ENCODE results near the gene ULK3.

ULK3 gene

DNA sequence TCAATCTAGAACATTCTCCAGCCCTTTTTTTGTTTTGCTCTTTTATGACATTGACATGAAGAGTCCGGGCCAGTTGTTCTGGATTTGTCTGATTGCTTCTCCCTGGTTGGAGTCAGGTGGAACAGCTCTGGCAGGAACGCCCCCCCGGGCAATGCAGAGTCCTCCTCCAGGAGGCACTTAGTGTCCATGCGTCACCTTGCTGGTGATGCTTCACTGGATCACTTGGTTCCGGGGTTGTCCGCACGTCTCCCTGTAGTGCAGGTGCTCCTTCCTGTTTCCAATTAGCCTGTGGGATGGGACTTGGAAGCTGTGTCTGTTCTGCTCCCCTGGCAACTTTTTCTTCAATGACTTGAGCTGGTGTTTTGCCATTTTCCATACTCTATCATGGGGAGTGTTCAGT lies 51.3 kb downstream of the ULK3 start:
- H4K20me1 ChIP-seq (ENCODE audit: insufficient read depth, low read length) = peaks cover 80% of the 10 kb centered on the region
- no peak for TF ChIP-seq EZH2 (IDR thresholded peaks at IDR 0.05; ENCODE audit: borderline replicate concordance, low read depth, low read length, severe bottlenecking)
- TF ChIP-seq, protein P1, sequence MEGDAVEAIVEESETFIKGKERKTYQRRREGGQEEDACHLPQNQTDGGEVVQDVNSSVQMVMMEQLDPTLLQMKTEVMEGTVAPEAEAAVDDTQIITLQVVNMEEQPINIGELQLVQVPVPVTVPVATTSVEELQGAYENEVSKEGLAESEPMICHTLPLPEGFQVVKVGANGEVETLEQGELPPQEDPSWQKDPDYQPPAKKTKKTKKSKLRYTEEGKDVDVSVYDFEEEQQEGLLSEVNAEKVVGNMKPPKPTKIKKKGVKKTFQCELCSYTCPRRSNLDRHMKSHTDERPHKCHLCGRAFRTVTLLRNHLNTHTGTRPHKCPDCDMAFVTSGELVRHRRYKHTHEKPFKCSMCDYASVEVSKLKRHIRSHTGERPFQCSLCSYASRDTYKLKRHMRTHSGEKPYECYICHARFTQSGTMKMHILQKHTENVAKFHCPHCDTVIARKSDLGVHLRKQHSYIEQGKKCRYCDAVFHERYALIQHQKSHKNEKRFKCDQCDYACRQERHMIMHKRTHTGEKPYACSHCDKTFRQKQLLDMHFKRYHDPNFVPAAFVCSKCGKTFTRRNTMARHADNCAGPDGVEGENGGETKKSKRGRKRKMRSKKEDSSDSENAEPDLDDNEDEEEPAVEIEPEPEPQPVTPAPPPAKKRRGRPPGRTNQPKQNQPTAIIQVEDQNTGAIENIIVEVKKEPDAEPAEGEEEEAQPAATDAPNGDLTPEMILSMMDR (IDR thresholded peaks at IDR 0.05; ENCODE audit: borderline replicate concordance, extremely low read depth, low read length, poor library complexity, severe bottlenecking) = no peak
- H3K36me3 ChIP-seq (ENCODE audit: insufficient read depth, low read length) = peaks cover 40% of the 10 kb centered on the region
- peaks cover 32% of the 10 kb centered on the region for H3K4me1 ChIP-seq (ENCODE audit: insufficient read depth, low read length)
- H2AFZ ChIP-seq (ENCODE audit: low read depth, low read length) = no peak overlapping the region
- peaks cover 87% of the 10 kb centered on the region for H3K79me2 ChIP-seq (ENCODE audit: insufficient read depth, low read length)
- no peak for ATAC-seq (ENCODE audit: insufficient read depth, low read depth)
- H3K27ac ChIP-seq (ENCODE audit: low read length) = no peak overlapping the region
- H3K9ac ChIP-seq (ENCODE audit: low read depth, low read length) = no peak overlapping the region
- no peak for DNase-seq
- no peak overlapping the region for H3K4me2 ChIP-seq (ENCODE audit: insufficient read depth, low read length)
- no peaks in the 10 kb centered on the region for H3K27me3 ChIP-seq (ENCODE audit: insufficient read depth, low read length, poor library complexity)
- no peak overlapping the region for H3K4me3 ChIP-seq (ENCODE audit: low read depth in 1 of 2, low read length in 2 of 2)
- H3K9me3 ChIP-seq (ENCODE audit: insufficient read depth, low read length, severe bottlenecking) = no peaks in the 10 kb centered on the region

DNA sequence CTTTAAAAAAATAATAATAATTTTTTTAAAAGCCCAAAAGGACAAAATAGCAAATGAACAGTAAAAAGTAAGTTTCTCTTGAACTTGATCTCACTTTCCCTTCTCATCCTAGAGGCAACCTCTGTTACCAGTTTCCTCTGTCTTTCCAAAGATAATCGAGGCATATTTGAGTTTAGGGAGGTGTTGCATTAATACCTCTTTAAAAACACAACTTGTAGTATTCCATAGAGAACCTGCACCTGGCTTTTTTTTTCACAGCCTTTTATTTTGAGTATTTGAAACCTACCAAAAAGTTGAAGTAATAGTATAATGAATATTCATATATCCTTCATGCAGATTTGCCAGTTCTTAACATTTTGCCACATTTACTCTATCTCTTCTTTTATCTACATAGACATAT lies 51.9 kb downstream of the ULK3 start:
- no peaks in the 10 kb centered on the region for H3K9me3 ChIP-seq (ENCODE audit: insufficient read depth, low read length, severe bottlenecking)
- H3K9ac ChIP-seq (ENCODE audit: low read depth, low read length) = no peak overlapping the region
- DNase-seq (no peak), ATAC-seq (ENCODE audit: insufficient read depth, low read depth) (no peak)
- H3K4me3 ChIP-seq (ENCODE audit: low read depth in 1 of 2, low read length in 2 of 2) = no peak overlapping the region
- H3K4me1 ChIP-seq (ENCODE audit: insufficient read depth, low read length) = peaks cover 39% of the 10 kb centered on the region
- TF ChIP-seq, protein P1 (IDR thresholded peaks at IDR 0.05; ENCODE audit: borderline replicate concordance, extremely low read depth, low read length, poor library complexity, severe bottlenecking) = no peak
- no peaks in the 10 kb centered on the region for H3K27me3 ChIP-seq (ENCODE audit: insufficient read depth, low read length, poor library complexity)
- H3K27ac ChIP-seq (ENCODE audit: low read length) = no peak overlapping the region
- no peak overlapping the region for H3K4me2 ChIP-seq (ENCODE audit: insufficient read depth, low read length)
- peaks cover 80% of the 10 kb centered on the region for H4K20me1 ChIP-seq (ENCODE audit: insufficient read depth, low read length)
- peaks cover 87% of the 10 kb centered on the region for H3K79me2 ChIP-seq (ENCODE audit: insufficient read depth, low read length)
- H2AFZ ChIP-seq (ENCODE audit: low read depth, low read length) = no peak overlapping the region
- H3K36me3 ChIP-seq (ENCODE audit: insufficient read depth, low read length) = peaks cover 43% of the 10 kb centered on the region

DNA sequence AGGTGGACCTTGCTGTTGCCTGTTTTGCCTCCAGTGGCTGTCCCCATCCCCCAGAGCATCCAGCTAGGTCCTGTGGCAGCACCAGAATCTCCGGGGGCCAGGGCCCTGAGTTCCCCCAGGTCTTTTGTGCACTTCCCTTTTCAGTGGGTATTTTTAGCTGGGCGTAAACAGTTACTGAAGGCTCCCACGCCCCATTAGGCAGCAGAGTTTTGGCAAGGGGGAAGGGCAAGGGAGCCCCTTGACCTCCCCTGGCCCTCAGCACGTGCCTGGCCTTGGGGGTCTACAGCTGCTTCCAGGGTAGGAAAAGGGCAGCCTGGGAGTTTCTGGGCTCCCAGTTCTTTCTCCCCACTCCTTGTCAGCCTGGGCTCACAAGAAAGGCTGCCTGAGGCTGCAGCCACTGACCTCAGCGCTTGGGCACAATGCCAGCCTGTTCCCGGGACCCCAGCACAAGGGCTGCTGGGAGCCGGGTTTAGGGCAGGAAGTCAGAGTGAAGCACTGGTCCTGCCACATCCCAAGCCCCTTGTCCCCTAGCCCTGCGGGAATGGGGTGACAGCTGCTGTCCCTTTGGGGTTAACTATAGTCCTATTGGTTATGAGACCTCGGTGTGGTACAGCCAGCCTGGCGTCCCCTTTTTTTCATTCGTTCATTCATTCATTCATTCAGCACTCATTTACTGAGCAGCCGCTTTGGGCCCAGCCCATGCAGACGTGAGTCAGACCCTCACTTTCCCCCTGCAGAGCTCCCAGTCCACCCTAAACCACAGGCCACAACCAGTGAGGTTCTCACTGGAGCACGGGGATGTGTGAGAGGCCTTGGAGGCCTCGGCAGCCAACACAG lies 52.7 kb downstream of the ULK3 start:
- Histone ChIP-seq H3K9me3 (ENCODE audit: insufficient read depth, low read length, severe bottlenecking) (no peaks in the 10 kb centered on the region), H3K9ac (ENCODE audit: low read depth, low read length) (peak overlapping the region; percentile 9; the same call in 1 of the 2 replicates), H3K27me3 (ENCODE audit: insufficient read depth, low read length, poor library complexity) (no peaks in the 10 kb centered on the region), H3K4me2 (ENCODE audit: insufficient read depth, low read length) (no peak overlapping the region), H3K4me3 (ENCODE audit: low read depth in 1 of 2, low read length in 2 of 2) (no peak overlapping the region), H2AFZ (ENCODE audit: low read depth, low read length) (no peak overlapping the region), H3K79me2 (ENCODE audit: insufficient read depth, low read length) (peaks cover 89% of the 10 kb centered on the region), H3K27ac (ENCODE audit: low read length) (peak overlapping the region; percentile 31; the same call in 1 of the 2 replicates), H3K4me1 (ENCODE audit: insufficient read depth, low read length) (peaks cover 45% of the 10 kb centered on the region), H3K36me3 (ENCODE audit: insufficient read depth, low read length) (peaks cover 48% of the 10 kb centered on the region), H4K20me1 (ENCODE audit: insufficient read depth, low read length) (peaks cover 81% of the 10 kb centered on the region)
- ATAC-seq (ENCODE audit: insufficient read depth, low read depth) = no peak
- TF ChIP-seq, protein P1 (IDR thresholded peaks at IDR 0.05; ENCODE audit: borderline replicate concordance, extremely low read depth, low read length, poor library complexity, severe bottlenecking) = no peak
- TF ChIP-seq EZH2 (IDR thresholded peaks at IDR 0.05; ENCODE audit: borderline replicate concordance, low read depth, low read length, severe bottlenecking) = no peak
- no peak for DNase-seq
